ENCODE data around the gene CDH4.

Gene CDH4

GRCh38 chr20:61737812-61738443 lies 485.9 kb downstream of the CDH4 start:
- in situ Hi-C loops (cut with MboI; ENCODE audit: low sequenced_read_pairs) = no loop called here

- in situ Hi-C loops (cut with MboI; ENCODE audit: low sequenced_read_pairs) = no loop called here
These were observed 486.6 kb downstream of the CDH4 start for GRCh38 chr20:61738601-61739069.

GRCh38 chr20:61739086-61739831 lies 487.2 kb downstream of the CDH4 start:
- in situ Hi-C loops (cut with MboI; ENCODE audit: low sequenced_read_pairs) = no loop called here

- in situ Hi-C loops (cut with MboI; ENCODE audit: low sequenced_read_pairs) = no loop called here
These were observed 487.7 kb downstream of the CDH4 start for GRCh38 chr20:61739832-61740118.

- in situ Hi-C loops (cut with MboI; ENCODE audit: low sequenced_read_pairs) = no loop called here
These were observed 490.2 kb downstream of the CDH4 start for GRCh38 chr20:61742097-61742825.

GRCh38 chr20:61743606-61744005 lies 491.5 kb downstream of the CDH4 start:
- in situ Hi-C loops (cut with MboI; ENCODE audit: low sequenced_read_pairs) = no loop called here

- in situ Hi-C loops (cut with MboI; ENCODE audit: low sequenced_read_pairs) = no loop called here
These were observed 492.8 kb downstream of the CDH4 start for GRCh38 chr20:61744691-61745396.

GRCh38 chr20:61745397-61746146 lies 493.5 kb downstream of the CDH4 start:
- in situ Hi-C loops (cut with MboI; ENCODE audit: low sequenced_read_pairs) = no loop called here

GRCh38 chr20:61746147-61746646 lies 494.1 kb downstream of the CDH4 start:
- in situ Hi-C loops (cut with MboI; ENCODE audit: low sequenced_read_pairs) = no loop called here

- in situ Hi-C loops (cut with MboI; ENCODE audit: low sequenced_read_pairs) = no loop called here
These were observed 494.7 kb downstream of the CDH4 start for GRCh38 chr20:61746781-61747180.

GRCh38 chr20:61748376-61748775 lies 496.3 kb downstream of the CDH4 start:
- in situ Hi-C loops (cut with MboI; ENCODE audit: low sequenced_read_pairs) = no loop called here

GRCh38 chr20:61749406-61750075 lies 497.5 kb downstream of the CDH4 start:
- in situ Hi-C loops (cut with MboI; ENCODE audit: low sequenced_read_pairs) = no loop called here

- in situ Hi-C loops (cut with MboI; ENCODE audit: low sequenced_read_pairs) = no loop called here
These were observed 498.0 kb downstream of the CDH4 start for GRCh38 chr20:61750093-61750492.

GRCh38 chr20:61752576-61752975 lies 500.5 kb downstream of the CDH4 start:
- in situ Hi-C loops (cut with MboI; ENCODE audit: low sequenced_read_pairs) = no loop called here

- in situ Hi-C loops (cut with MboI; ENCODE audit: low sequenced_read_pairs) = no loop called here
These were observed 501.4 kb downstream of the CDH4 start for GRCh38 chr20:61753316-61753942.

GRCh38 chr20:61753987-61754956 lies 502.2 kb downstream of the CDH4 start:
- in situ Hi-C loops (cut with MboI; ENCODE audit: low sequenced_read_pairs) = no loop called here

GRCh38 chr20:61754976-61755778 lies 503.1 kb downstream of the CDH4 start:
- in situ Hi-C loops (cut with MboI; ENCODE audit: low sequenced_read_pairs) = no loop called here

Data from HL-60/S4 treated with phorbol 12-myristate 13-acetate at 8.2 ng/mL for 4 days and 3 days (cell line).